Neural progenitor cell (in vitro differentiated cells): Measurements from ENCODE around the gene SHISAL2A. TPM values are rescaled to one million over a fixed set of nuclear protein-coding genes. Genes with fewer than 3 reads are reported as not detected.
A peak's percentile ranks its signal among the peaks of the same experiment; 100 is the strongest.

Source experiments
- DNase-seq: peaks from one replicate; pipeline ENCODE4 v3.0.0-alpha.2; 2016; ENCODE audit warnings: low spot score
- H2AFZ ChIP-seq: fragments of 200-600 bp; sonication (generic); replicated peaks from 2 replicates; pipeline ENCODE4 v1.6.1; 2016; ENCODE audit warnings: antibody characterized with exemption
- H3F3A ChIP-seq: fragments of 200-600 bp; sonication (generic); 2 replicates; pipeline ENCODE4 v1.6.1; 2016; ENCODE audit warnings: antibody characterized with exemption, low read depth
- H3K27ac ChIP-seq: fragments of 200-600 bp; sonication (generic); 2 replicates; pipeline ENCODE4 v1.5.1; 2016; ENCODE audit warnings: mild to moderate bottlenecking
- H3K27me3 ChIP-seq: fragments of 200-600 bp; sonication (generic); 2 replicates; pipeline ENCODE4 v1.6.1; 2016; ENCODE audit warnings: mild to moderate bottlenecking, moderate library complexity
- H3K36me3 ChIP-seq: fragments of 200-600 bp; sonication (generic); 2 replicates; pipeline ENCODE4 v1.5.1; 2016
- H3K4me1 ChIP-seq: fragments of 200-600 bp; sonication (generic); 2 replicates; pipeline ENCODE4 v1.6.1; 2016; ENCODE audit warnings: mixed run types
- H3K4me2 ChIP-seq: fragments of 200-600 bp; sonication (generic); 2 replicates; pipeline ENCODE4 v1.6.1; 2016
- H3K4me3 ChIP-seq: fragments of 200-600 bp; sonication (generic); 2 replicates; pipeline ENCODE4 v1.5.1; 2016
- H3K79me2 ChIP-seq: fragments of 200-600 bp; sonication (generic); 2 replicates; pipeline ENCODE4 v1.6.1; 2016; ENCODE audit warnings: low read depth
- H3K9ac ChIP-seq: fragments of 200-600 bp; sonication (generic); 2 replicates; pipeline ENCODE4 v1.6.1; 2016
- H3K9me3 ChIP-seq: fragments of 200-600 bp; sonication (generic); 2 replicates; pipeline ENCODE4 v1.5.1; 2016; ENCODE audit warnings: low read depth
- H4K20me1 ChIP-seq: fragments of 200-600 bp; sonication (generic); 2 replicates; pipeline ENCODE4 v1.6.1; 2016; ENCODE audit warnings: low read depth
- H3K27ac Mint-ChIP-seq: 3 replicates; pipeline ENCODE4 v1.8.0; 2021; ENCODE audit warnings: mixed read lengths
- H3K27me3 Mint-ChIP-seq: 2 replicates; pipeline ENCODE4 v1.8.0; 2022; ENCODE audit warnings: low read depth, mild to moderate bottlenecking, inconsistent platforms, moderate library complexity, mixed read lengths; ENCODE audit not compliant: insufficient read depth
- H3K36me3 Mint-ChIP-seq: 3 replicates; pipeline ENCODE4 v1.8.0; 2021; ENCODE audit warnings: mixed read lengths
- H3K4me1 Mint-ChIP-seq: 3 replicates; pipeline ENCODE4 v1.8.0; 2021; ENCODE audit warnings: mixed read lengths
- H3K4me3 Mint-ChIP-seq: 3 replicates; pipeline ENCODE4 v1.8.0; 2021; ENCODE audit warnings: mild to moderate bottlenecking, moderate library complexity, mixed read lengths
- H3K9me3 Mint-ChIP-seq: 3 replicates; pipeline ENCODE4 v1.8.0; 2020; ENCODE audit warnings: mixed read lengths
- CTCF ChIP-seq: fragments of 200-600 bp; sonication (generic); IDR thresholded peaks from 2 replicates; pipeline ENCODE4 v1.5.1; 2017; ENCODE audit warnings: antibody characterized with exemption, mild to moderate bottlenecking
- EZH2 ChIP-seq: fragments of 200-600 bp; sonication (generic); IDR thresholded peaks from 2 replicates; pipeline ENCODE4 v1.6.1; 2017; ENCODE audit warnings: antibody characterized with exemption, mild to moderate bottlenecking, moderate library complexity
- EZH2phosphoT487 ChIP-seq: fragments of 200-600 bp; sonication (generic); IDR thresholded peaks from 2 replicates; pipeline ENCODE4 v1.6.1; 2017; ENCODE audit warnings: antibody characterized with exemption
- total RNA-seq: library from RNA; depleted of rRNA; stranded (reverse); fragments of >200 nt; gene quantifications from 2 replicates; pipeline ENCODE4 v1.2.3, GENCODE V29; 2015; ENCODE audit warnings: low replicate concordance

The SHISAL2A gene
- total RNA-seq, 1 donor from 2014 or later = 0.11 TPM

- peak; percentile 74 for DNase-seq
- Histone ChIP-seq H3K4me1 (peaks cover 12% of the 10 kb centered on the region), H2AFZ (peak within 1 kb of the TSS; percentile 95), H3F3A (peaks cover 12% of the 10 kb centered on the region), H3K4me2 (peak within 1 kb of the TSS; percentile 78), H3K27ac (no peak within 1 kb of the TSS), H3K9ac (no peak within 1 kb of the TSS), H3K4me3 (peak within 1 kb of the TSS; percentile 48), H3K79me2 (no peaks in the 10 kb centered on the region), H3K27me3 (peaks cover 48% of the 10 kb centered on the region), H4K20me1 (no peaks in the 10 kb centered on the region), H3K9me3 (no peaks in the 10 kb centered on the region), H3K36me3 (no peaks in the 10 kb centered on the region)
- TF ChIP-seq EZH2 (peak; percentile 55), CTCF (no peak), EZH2phosphoT487 (peak; percentile 52)
- peaks cover 16% of the 10 kb centered on the region for H3K27me3 Mint-ChIP-seq
- peaks cover 22% of the 10 kb centered on the region for H3K4me1 Mint-ChIP-seq
- peaks cover 3% of the 10 kb centered on the region for H3K9me3 Mint-ChIP-seq
- peak within 1 kb of the TSS; percentile 80 for H3K4me3 Mint-ChIP-seq
- peak within 1 kb of the TSS; percentile 84 for H3K27ac Mint-ChIP-seq
- peaks cover 6% of the 10 kb centered on the region for H3K36me3 Mint-ChIP-seq
Observed at GRCh38 chr1:52601991-52602855, 30.7 kb upstream of the SHISAL2A start, which contains the start of gene GPX7. Gene GPX7 (plus strand): TSS chr1:52602371. CDS start chr1:52602410, 39 bp downstream.

GRCh38 chr1:52602856-52603600 lies 29.9 kb upstream of the SHISAL2A start:
- H3K36me3 ChIP-seq = no peaks in the 10 kb centered on the region
- TF ChIP-seq EZH2phosphoT487 (no peak), CTCF (no peak), EZH2 (peak; percentile 33)
- H3K79me2 ChIP-seq = no peaks in the 10 kb centered on the region
- H2AFZ ChIP-seq = peak overlapping the region; percentile 88
- H4K20me1 ChIP-seq = no peaks in the 10 kb centered on the region
- peak overlapping the region; percentile 80 for H3K27ac Mint-ChIP-seq
- H3K9me3 Mint-ChIP-seq = peaks cover 3% of the 10 kb centered on the region
- peaks cover 19% of the 10 kb centered on the region for H3K4me1 Mint-ChIP-seq
- peak overlapping the region; percentile 78 for H3K4me2 ChIP-seq
- peak overlapping the region; percentile 80 for H3K4me3 Mint-ChIP-seq
- H3K27ac ChIP-seq = no peak overlapping the region
- peaks cover 12% of the 10 kb centered on the region for H3K4me1 ChIP-seq
- H3K9ac ChIP-seq = no peak overlapping the region
- H3K9me3 ChIP-seq = no peaks in the 10 kb centered on the region
- peaks cover 48% of the 10 kb centered on the region for H3K27me3 ChIP-seq
- peaks cover 18% of the 10 kb centered on the region for H3K27me3 Mint-ChIP-seq
- no peak for DNase-seq
- peak overlapping the region; percentile 48 for H3K4me3 ChIP-seq
- peaks cover 12% of the 10 kb centered on the region for H3F3A ChIP-seq
- peaks cover 12% of the 10 kb centered on the region for H3K36me3 Mint-ChIP-seq

DNA sequence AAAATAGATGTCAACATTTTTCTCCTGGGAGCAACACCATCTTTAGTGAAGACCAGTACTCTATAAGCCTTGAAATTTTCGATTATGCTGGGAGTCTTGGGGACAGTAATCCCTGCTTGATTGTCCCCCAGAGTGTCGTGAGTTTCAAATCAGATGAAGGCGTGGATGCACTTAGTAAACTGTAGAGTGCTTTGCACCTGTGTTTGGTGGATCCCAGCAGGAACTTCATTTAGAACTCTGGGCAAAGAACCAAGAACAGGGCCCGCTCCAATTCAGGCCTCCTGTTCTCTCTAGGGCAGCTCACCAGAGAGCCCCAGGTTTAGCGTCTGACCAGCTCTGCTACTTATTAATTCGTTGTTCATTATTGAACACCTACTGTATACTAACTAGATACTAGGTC lies 29.3 kb upstream of the SHISAL2A start:
- H3K79me2 ChIP-seq = no peaks in the 10 kb centered on the region
- H3K27ac Mint-ChIP-seq = no peak overlapping the region
- peaks cover 16% of the 10 kb centered on the region for H3K27me3 Mint-ChIP-seq
- H3K27ac ChIP-seq = no peak overlapping the region
- H3K4me1 ChIP-seq = peaks cover 12% of the 10 kb centered on the region
- peaks cover 12% of the 10 kb centered on the region for H3F3A ChIP-seq
- H4K20me1 ChIP-seq = no peaks in the 10 kb centered on the region
- peaks cover 48% of the 10 kb centered on the region for H3K27me3 ChIP-seq
- no peaks in the 10 kb centered on the region for H3K9me3 ChIP-seq
- no peak overlapping the region for H3K4me3 ChIP-seq
- peak overlapping the region; percentile 80 for H3K4me3 Mint-ChIP-seq
- no peak overlapping the region for H3K4me2 ChIP-seq
- H3K9me3 Mint-ChIP-seq = peaks cover 3% of the 10 kb centered on the region
- no peak for DNase-seq
- TF ChIP-seq EZH2phosphoT487 = no peak
- no peak for TF ChIP-seq EZH2
- no peak for TF ChIP-seq CTCF
- H2AFZ ChIP-seq = no peak overlapping the region
- peaks cover 19% of the 10 kb centered on the region for H3K4me1 Mint-ChIP-seq
- no peaks in the 10 kb centered on the region for H3K36me3 ChIP-seq
- H3K9ac ChIP-seq = no peak overlapping the region
- H3K36me3 Mint-ChIP-seq = peaks cover 12% of the 10 kb centered on the region
